Measurements from ENCODE around the gene GGT1. TPM values are rescaled to one million over a fixed set of nuclear protein-coding genes. Genes with fewer than 3 reads are reported as not detected.
"Not testable (repeated sequence)": the region's sequence is repeated elsewhere in the genome, so short reads cannot be mapped to it uniquely, and the experiment has no call there.

Gene GGT1
- 10 to 100 TPM in 3 of 4 donors, 1 to 10 TPM in 1; 5.9 to 16.9 (median 15.8) TPM for total RNA-seq

DNA sequence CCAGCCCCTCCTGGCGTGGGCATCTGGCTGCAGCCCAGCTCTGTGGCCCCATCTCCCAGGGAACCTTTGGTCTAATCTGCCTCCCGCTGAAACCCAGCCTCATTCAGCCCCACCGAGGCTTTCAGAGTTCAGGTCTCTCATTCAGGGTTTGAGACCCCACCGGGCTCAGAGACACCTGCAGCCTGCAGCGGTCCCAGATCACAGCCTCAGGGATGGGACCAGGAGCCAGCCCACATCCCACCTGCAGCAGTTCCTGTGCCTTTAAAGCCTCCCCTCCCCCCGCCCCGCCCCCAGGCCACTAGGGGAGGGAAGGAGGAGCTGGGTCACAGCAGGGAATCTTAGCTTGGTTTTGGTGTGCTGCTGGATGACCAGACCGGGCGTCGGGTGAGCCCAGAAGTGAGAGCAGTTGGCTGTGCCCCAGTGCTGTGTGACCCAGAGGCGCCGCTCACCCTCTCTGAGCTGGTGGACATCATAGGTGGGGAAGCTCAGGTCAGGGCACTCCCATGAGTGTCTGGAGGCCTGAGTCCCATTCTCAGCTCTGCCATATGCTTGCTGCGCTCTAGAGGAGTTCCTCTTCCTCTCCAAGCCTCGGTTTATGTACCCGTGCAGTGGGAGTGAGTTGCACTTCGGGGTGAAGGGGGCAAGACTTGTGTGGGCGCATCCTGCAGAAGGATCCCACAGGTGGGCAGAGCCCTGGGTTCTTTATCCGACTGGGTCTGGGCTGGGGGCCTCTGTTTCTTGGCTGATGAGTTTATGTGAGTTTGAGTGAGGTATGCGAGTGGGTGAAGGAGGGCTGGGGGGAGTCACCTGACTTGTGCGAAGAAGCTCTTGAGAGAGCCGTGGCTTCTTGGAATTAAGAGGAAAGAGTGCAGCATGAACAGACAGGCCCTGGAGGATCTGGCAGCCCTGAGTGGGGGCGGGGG is at the start of gene GGT1:
Gene GGT1, plus strand, starts transcription at position 347 of the 923 bp plus-strand sequence. CDS start 7,889 bp downstream, outside the sequence.
- H3K27me3 ChIP-seq; H3K36me3 ChIP-seq; DNase-seq (ENCODE audit: low spot score in 2 of 2); H3K9me3 ChIP-seq: not testable (repeated sequence)
- 52 to 56% methylated on average over 6 to 15 of the region's 22 CpGs for WGBS, 2 donors
- Histone ChIP-seq H3K27ac (peak within 1 kb of the TSS in 1 of 4 donors; percentile 64), H3K4me3 (peak within 1 kb of the TSS in 1 of 4 donors; percentile 20), H3K4me1 (peaks cover 0 to 21% (median 2%) of the 10 kb centered on the region in 4 donors)

DNA sequence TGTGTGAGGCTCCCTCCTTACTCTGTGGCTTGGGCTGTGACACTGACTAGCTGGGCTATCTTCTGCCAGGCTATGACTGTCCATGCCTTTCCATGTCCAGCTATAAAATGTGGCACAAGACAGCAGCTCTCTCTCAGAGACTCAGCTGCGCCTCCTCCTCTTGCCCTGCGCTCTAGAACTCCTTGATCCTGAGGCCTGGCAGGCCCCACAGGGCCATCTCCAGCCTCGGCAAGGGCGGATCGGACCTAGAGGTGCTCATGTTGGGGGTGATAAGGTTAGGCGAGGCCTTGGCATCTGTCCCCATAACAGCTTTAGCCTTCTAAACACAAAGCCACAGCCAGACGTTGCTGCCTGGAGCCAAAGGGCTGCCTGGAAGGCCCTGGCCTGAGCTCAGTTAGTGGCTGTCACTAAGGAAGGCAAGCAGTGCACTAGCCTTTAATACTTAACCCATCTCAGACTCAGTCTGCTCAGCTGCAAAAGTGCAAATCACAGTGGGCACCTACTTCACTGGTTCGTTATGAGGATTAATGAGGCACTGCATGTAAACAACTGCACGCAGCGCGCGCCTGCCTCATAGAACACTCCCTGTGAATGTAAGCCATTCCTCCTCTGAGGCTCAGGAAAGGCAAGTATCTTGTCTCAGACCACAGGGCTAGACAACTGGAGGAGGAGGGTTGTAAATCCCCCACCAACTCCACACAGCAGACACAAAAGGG is 49.2 kb upstream of the GGT1 start:
- no peak for DNase-seq (ENCODE audit: low spot score in 2 of 2)
- H3K27me3 ChIP-seq, result no peaks in the 10 kb centered on the region
- 26 to 35% methylated on average over 9 to 12 of the region's 12 CpGs for WGBS, 2 donors
- peak overlapping the region; percentile 71 to 95 (median 85) for H3K4me3 ChIP-seq
- peaks cover 3 to 27% (median 8%) of the 10 kb centered on the region in 3 donors for H3K36me3 ChIP-seq
- H3K9me3 ChIP-seq, result no peaks in the 10 kb centered on the region
- peaks cover 5 to 62% (median 33%) of the 10 kb centered on the region in 4 donors for H3K4me1 ChIP-seq
- TF ChIP-seq POLR2A (IDR thresholded peaks at IDR 0.05), result no peak
- TF ChIP-seq, protein P1, sequence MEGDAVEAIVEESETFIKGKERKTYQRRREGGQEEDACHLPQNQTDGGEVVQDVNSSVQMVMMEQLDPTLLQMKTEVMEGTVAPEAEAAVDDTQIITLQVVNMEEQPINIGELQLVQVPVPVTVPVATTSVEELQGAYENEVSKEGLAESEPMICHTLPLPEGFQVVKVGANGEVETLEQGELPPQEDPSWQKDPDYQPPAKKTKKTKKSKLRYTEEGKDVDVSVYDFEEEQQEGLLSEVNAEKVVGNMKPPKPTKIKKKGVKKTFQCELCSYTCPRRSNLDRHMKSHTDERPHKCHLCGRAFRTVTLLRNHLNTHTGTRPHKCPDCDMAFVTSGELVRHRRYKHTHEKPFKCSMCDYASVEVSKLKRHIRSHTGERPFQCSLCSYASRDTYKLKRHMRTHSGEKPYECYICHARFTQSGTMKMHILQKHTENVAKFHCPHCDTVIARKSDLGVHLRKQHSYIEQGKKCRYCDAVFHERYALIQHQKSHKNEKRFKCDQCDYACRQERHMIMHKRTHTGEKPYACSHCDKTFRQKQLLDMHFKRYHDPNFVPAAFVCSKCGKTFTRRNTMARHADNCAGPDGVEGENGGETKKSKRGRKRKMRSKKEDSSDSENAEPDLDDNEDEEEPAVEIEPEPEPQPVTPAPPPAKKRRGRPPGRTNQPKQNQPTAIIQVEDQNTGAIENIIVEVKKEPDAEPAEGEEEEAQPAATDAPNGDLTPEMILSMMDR (IDR thresholded peaks at IDR 0.05), result no peak
- H3K27ac ChIP-seq, result peak overlapping the region in 3 of 4 donors; percentile 91 to 98 (median 95)

DNA sequence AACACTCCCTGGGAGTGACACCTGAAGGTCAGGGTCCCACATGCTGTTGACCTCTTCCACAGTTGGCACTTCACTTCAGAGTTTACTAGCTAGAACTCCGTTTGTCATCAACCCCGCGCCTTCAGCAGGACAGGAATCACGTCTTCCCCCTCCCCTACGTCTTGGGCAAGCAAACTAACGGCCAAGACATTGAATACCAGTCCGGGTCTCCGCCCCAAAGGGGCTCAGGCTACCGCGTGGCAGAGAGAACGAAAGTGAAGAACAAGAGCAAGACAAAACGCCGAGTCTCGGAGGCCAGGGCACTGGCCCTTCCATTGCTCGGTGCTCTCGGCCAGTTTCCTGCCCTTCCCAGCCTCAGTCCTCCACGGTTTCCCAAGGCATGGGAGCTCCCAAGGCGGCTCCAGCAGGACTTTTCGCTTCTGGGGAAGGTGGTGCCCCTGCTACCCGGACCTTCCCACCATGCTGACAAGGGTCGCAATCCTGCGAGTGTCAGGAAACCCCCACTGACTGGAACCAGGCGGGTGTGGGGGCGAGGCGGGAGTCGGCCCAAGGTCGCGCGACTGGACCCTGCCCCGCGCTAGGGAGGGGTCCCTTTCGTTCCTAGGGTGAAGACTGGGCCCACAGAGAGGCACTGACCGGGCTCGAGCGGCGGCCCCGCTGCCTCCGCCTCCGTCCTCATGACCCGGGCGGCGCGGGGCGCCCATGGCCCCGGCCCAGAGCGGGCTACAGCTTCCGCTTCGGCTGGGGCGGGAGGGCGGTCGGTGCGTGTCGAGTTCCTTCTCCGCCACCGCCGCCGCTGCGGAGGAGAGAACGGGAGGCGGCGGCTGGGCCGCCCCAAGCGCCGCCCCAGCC is 48.5 kb upstream of the GGT1 start, which contains the start of gene GUCD1:
Gene GUCD1, minus strand, starts transcription at position 826 of the 852 bp plus-strand sequence. Its CDS starts 147 bp downstream, at position 679.
- H3K9me3 ChIP-seq, result no peaks in the 10 kb centered on the region
- peak within 1 kb of the TSS; percentile 84 to 95 (median 88) for H3K4me3 ChIP-seq
- DNase-seq (ENCODE audit: low spot score in 2 of 2), result no peak
- WGBS, 2 donors, result 0% methylated on average over 31 to 55 of the region's 64 CpGs
- peaks cover 5 to 69% (median 33%) of the 10 kb centered on the region in 4 donors for H3K4me1 ChIP-seq
- peak within 1 kb of the TSS; percentile 93 to 99 (median 96) for H3K27ac ChIP-seq
- TF ChIP-seq, protein P1 (IDR thresholded peaks at IDR 0.05), result no peak
- TF ChIP-seq EP300 (IDR thresholded peaks at IDR 0.05), result peak in 1 of 2 donors; percentile 74
- TF ChIP-seq POLR2A (IDR thresholded peaks at IDR 0.05), result peak; percentile 50 to 82
- H3K27me3 ChIP-seq, result no peaks in the 10 kb centered on the region
- H3K36me3 ChIP-seq, result peaks cover 3 to 28% (median 11%) of the 10 kb centered on the region in 3 donors

DNA sequence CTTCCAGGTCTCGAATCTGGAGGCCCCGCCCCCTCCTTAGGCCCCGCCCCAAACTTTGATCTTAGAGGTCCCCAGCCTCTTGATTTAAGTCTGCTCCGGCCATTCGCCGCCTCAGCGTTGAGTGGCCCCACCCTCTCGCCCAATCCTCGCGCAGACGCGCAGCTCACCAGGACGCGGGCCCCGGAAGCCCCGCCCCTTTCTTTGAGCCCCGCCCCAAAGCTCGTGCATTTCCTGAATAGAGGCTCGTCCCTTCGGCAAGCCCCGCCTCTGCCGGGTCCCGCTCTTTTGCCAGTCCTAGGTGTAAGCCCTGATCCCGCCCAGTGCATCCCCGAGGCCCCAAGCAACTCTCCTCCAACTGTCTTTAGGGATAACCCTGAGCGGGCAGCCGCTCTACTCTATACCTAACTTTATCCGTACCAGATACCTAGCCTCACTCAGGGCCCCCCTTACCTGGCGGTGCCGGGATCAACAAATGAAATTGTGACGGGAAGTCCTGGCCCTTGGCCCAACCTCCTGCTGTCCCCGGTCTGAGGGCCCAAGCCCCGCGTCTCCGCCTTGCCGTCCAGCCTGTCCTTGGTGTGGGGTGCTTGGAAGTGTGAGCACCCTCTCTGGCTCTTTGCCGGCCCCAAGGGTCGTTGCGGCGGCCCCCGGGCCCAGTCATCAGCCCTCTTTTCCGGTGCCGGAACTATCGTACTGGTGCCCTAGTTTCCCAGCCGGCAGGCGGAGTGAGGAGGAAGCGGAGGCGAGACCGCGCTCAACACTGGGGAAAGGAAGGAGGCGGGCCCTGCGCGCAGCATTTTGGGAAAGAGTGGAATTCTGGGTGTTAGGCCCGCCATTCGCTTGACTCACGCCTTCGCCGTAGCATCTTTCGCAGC is 47.6 kb upstream of the GGT1 start, which contains the start of gene SNRPD3:
Gene SNRPD3, plus strand, starts transcription at position 835 of the 875 bp plus-strand sequence. CDS start 1,676 bp downstream, outside the sequence.
- Histone ChIP-seq H3K4me3 (peak within 1 kb of the TSS; percentile 84 to 95 (median 88)), H3K9me3 (no peaks in the 10 kb centered on the region), H3K36me3 (peaks cover 3 to 31% (median 11%) of the 10 kb centered on the region in 3 donors), H3K27ac (peak within 1 kb of the TSS; percentile 93 to 99 (median 96)), H3K27me3 (no peaks in the 10 kb centered on the region), H3K4me1 (peaks cover 5 to 71% (median 33%) of the 10 kb centered on the region in 4 donors)
- TF ChIP-seq, protein P1 (IDR thresholded peaks at IDR 0.05), result peak in 3 of 5 experiments; percentile 12 to 81 (median 70)
- TF ChIP-seq EP300 (IDR thresholded peaks at IDR 0.05) (peak; percentile 63 to 95), POLR2A (IDR thresholded peaks at IDR 0.05) (peak; percentile 28 to 32)
- WGBS, 2 donors, result 0% methylated on average over 46 to 56 of the region's 59 CpGs
- peak; percentile 99 to 100 for DNase-seq (ENCODE audit: low spot score in 2 of 2)
